Colonic mucosa (tissue), 4 donors: ENCODE data around the gene TLL2. TPM values are rescaled to one million over a fixed set of nuclear protein-coding genes. Genes with fewer than 3 reads are reported as not detected.

ENCODE experiments used
- DNase-seq: peaks from one replicate; pipeline ENCODE4 v3.0.0-alpha.2; 2020
- H3K27ac ChIP-seq: fragments of 200-600 bp; one replicate; pipeline ENCODE4 v1.8.0; 2021
- H3K27me3 ChIP-seq: fragments of 200-600 bp; one replicate; pipeline ENCODE4 v1.8.0; 2021
- H3K36me3 ChIP-seq: fragments of 200-600 bp; one replicate; pipeline ENCODE4 v1.8.0; 2021
- H3K4me1 ChIP-seq: fragments of 200-600 bp; one replicate; pipeline ENCODE4 v1.8.0; 2021; ENCODE audit warnings: mild to moderate bottlenecking
- H3K4me3 ChIP-seq: fragments of 200-600 bp; one replicate; pipeline ENCODE4 v1.8.0; 2021
- H3K9ac ChIP-seq, 2 donors: one replicate each; pipeline ENCODE4 v1.7.0; 2013; ENCODE audit warnings: control low read depth in 2 of 2, low read depth in 2 of 2, low read length in 2 of 2
- H3K9me3 ChIP-seq: fragments of 200-600 bp; one replicate; pipeline ENCODE4 v1.8.0; 2021
- CTCF ChIP-seq: fragments of 200-600 bp; IDR thresholded peaks from one replicate; pipeline ENCODE4 v1.8.0; 2022; ENCODE audit warnings: antibody characterized with exemption, mild to moderate bottlenecking
- intact Hi-C: fragments of 100-400 bp; cut with DNase I; formaldehyde crosslinking; loops from one replicate; pipeline ENCODE4 v1.14.1; 2022
- total RNA-seq, 2 donors: library from RNA; stranded (reverse); fragmentation: NEBNext Ultra II Directional in 1 of 2; extraction: Animal tissue kit (Norgen Biotek cat#: 25700) in 1 of 2; gene quantifications; one replicate each; pipeline ENCODE4 v1.2.1, GENCODE V29; 2021
- donor health status: healthy.
- donor health status: DM: no; HTN: no; CAD: no.
- donor health status: DM: no; HTN: no; CAD: no.

Gene TLL2
- total RNA-seq, 2 donors from 2014 or later: 0.30 to 0.45 TPM

- Histone ChIP-seq H3K4me3 (no peak overlapping the region), H3K27ac (no peak overlapping the region), H3K36me3 (no peaks in the 10 kb centered on the region), H3K27me3 (no peaks in the 10 kb centered on the region), H3K4me1 (no peaks in the 10 kb centered on the region), H3K9ac (no peak overlapping the region), H3K9me3 (no peaks in the 10 kb centered on the region)
- intact Hi-C loops: no loop called here
- TF ChIP-seq CTCF: no peak
- peak; percentile 5 for DNase-seq
Measured at GRCh38 chr10:96415891-96416554, 97.7 kb downstream of the TLL2 start.

DNA sequence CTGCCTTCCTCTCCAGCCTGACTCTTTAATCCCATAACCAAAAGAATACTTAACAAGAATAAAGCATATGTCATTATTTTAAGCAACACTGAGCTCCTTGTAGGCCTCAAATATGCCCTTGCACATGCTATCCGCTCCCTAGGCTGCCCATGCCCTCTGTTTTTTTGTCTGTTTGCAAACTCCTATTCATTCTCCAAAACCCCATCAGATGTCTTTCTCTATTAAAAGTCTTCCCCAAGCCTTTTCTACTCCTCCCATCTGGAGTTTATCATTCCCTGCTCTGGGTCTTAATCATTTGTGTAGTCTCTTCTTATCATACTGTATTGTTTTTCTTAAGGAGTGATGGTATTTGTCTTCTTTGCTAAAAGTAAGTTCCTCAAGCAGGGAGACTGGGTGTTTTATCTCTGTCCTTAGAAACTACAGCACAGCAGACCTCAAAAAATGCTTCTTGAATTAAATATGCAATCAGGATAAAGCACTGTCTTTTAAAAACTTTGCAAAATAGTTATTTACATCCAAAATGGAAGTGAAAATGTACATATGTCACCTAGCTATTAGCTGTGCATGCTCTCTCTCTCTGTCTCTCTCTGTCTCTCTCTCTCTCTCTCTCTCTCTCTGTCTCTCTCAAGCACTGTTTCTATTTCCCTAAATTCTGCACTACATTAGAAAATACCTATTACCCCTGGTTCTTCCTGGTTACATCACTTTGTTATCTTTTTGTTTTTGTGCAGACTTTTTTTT lies 98.4 kb downstream of the TLL2 start:
- H3K9me3 ChIP-seq: no peaks in the 10 kb centered on the region
- H3K4me1 ChIP-seq: no peaks in the 10 kb centered on the region
- intact Hi-C loops: no loop called here
- no peak for TF ChIP-seq CTCF
- H3K27me3 ChIP-seq: no peaks in the 10 kb centered on the region
- H3K36me3 ChIP-seq: no peaks in the 10 kb centered on the region
- DNase-seq: no peak
- H3K4me3 ChIP-seq: no peak overlapping the region
- H3K9ac ChIP-seq: no peak overlapping the region
- no peak overlapping the region for H3K27ac ChIP-seq

GRCh38 chr10:96414303-96414702 lies 99.4 kb downstream of the TLL2 start:
- Histone ChIP-seq H3K27ac (no peak overlapping the region), H3K9ac (no peak overlapping the region), H3K4me3 (no peak overlapping the region), H3K9me3 (no peaks in the 10 kb centered on the region), H3K4me1 (no peaks in the 10 kb centered on the region), H3K36me3 (no peaks in the 10 kb centered on the region), H3K27me3 (no peaks in the 10 kb centered on the region)
- DNase-seq: peak; percentile 12
- intact Hi-C loops: no loop called here
- TF ChIP-seq CTCF: no peak

DNA sequence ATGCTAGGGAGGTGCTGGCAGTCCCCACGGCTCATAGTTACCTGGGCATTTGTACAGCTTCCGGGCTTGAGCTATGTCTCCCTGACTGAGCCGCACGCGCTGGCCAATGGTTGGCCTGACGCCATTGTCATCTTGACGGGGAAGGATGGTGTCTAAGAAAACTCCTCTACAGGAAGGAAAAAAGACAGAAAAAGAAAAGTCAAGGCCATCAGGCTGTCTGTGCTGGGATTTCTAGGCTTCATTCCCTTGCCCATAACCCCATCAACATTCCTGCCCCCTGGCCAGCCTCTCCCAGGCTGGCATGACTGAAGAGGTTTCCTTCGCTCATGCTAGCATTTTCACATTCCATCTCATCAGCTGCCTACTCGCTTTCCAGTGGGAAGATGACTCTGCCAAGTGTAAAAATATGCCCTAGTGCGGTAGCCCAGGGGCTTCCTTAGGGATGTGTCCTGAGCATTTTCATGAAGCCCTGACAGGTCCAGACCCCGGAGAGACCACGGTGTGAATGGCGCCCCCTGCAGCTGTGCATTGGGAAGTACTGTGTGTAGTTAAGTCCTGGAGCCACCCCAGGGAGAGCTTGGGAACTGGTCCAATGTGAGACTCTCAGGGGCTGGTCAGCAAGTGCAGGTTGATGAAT lies 100.5 kb downstream of the TLL2 start:
- no peaks in the 10 kb centered on the region for H3K4me1 ChIP-seq
- H3K36me3 ChIP-seq: no peaks in the 10 kb centered on the region
- no peaks in the 10 kb centered on the region for H3K27me3 ChIP-seq
- no peak overlapping the region for H3K4me3 ChIP-seq
- peak; percentile 12 for DNase-seq
- no peak for TF ChIP-seq CTCF
- intact Hi-C loops: no loop called here
- no peaks in the 10 kb centered on the region for H3K9me3 ChIP-seq
- no peak overlapping the region for H3K27ac ChIP-seq
- H3K9ac ChIP-seq: no peak overlapping the region

- intact Hi-C loops: no loop called here
- TF ChIP-seq CTCF: no peak
- Histone ChIP-seq H3K27me3 (no peaks in the 10 kb centered on the region), H3K27ac (no peak overlapping the region), H3K9ac (no peak overlapping the region), H3K4me3 (no peak overlapping the region), H3K36me3 (no peaks in the 10 kb centered on the region), H3K9me3 (no peaks in the 10 kb centered on the region), H3K4me1 (no peaks in the 10 kb centered on the region)
- peak; percentile 2 for DNase-seq
Measured at GRCh38 chr10:96411716-96412320, 101.9 kb downstream of the TLL2 start.
